GM21526 (cell line): Measurements from ENCODE around the gene LRRC75A.

ENCODE experiments used
- ATAC-seq: cut with Tn5 transposase; IDR thresholded peaks from one replicate; pipeline ENCODE4 v1.9.1; 2021; ENCODE audit warnings: moderate library complexity; ENCODE audit not compliant: unreplicated experiment, low FRiP score

LRRC75A gene

GRCh38 chr17:16473044-16474011 lies 18.7 kb downstream of the LRRC75A start:
- no peak for ATAC-seq

GRCh38 chr17:16472539-16472938 lies 19.5 kb downstream of the LRRC75A start:
- ATAC-seq = no peak

GRCh38 chr17:16471295-16471694 lies 20.7 kb downstream of the LRRC75A start:
- ATAC-seq = no peak

- no peak for ATAC-seq
These were observed 21.7 kb downstream of the LRRC75A start for GRCh38 chr17:16470265-16470664.

GRCh38 chr17:16468428-16468992 lies 23.5 kb downstream of the LRRC75A start:
- no peak for ATAC-seq

GRCh38 chr17:16467886-16468285 lies 24.1 kb downstream of the LRRC75A start:
- no peak for ATAC-seq

GRCh38 chr17:16467044-16467443 lies 24.9 kb downstream of the LRRC75A start:
- no peak for ATAC-seq

- no peak for ATAC-seq
These were observed 25.6 kb downstream of the LRRC75A start for GRCh38 chr17:16466407-16466806.

- ATAC-seq = no peak
These were observed 26.1 kb downstream of the LRRC75A start for GRCh38 chr17:16465861-16466338.

- ATAC-seq = no peak
These were observed 27.0 kb downstream of the LRRC75A start for GRCh38 chr17:16465052-16465312.

- ATAC-seq = no peak
These were observed 27.5 kb downstream of the LRRC75A start for GRCh38 chr17:16464303-16465051.

GRCh38 chr17:16463358-16464302 lies 28.4 kb downstream of the LRRC75A start:
- ATAC-seq = no peak

- no peak for ATAC-seq
These were observed 29.7 kb downstream of the LRRC75A start for GRCh38 chr17:16462070-16462864.

- no peak for ATAC-seq
These were observed 30.5 kb downstream of the LRRC75A start for GRCh38 chr17:16461606-16461866.

GRCh38 chr17:16460796-16461605 lies 31.0 kb downstream of the LRRC75A start:
- ATAC-seq = no peak

- ATAC-seq = no peak
These were observed 32.0 kb downstream of the LRRC75A start for GRCh38 chr17:16459855-16460550.

- no peak for ATAC-seq
These were observed 32.7 kb downstream of the LRRC75A start for GRCh38 chr17:16459271-16459670.

- ATAC-seq = no peak
These were observed 35.2 kb downstream of the LRRC75A start for GRCh38 chr17:16456742-16457316.
